ENCODE data around the gene SPRY1. TPM values are rescaled to one million over a fixed set of nuclear protein-coding genes. Genes with fewer than 3 reads are reported as not detected.
A peak's percentile ranks its signal among the peaks of the same experiment; 100 is the strongest.

SPRY1 gene, protein sequence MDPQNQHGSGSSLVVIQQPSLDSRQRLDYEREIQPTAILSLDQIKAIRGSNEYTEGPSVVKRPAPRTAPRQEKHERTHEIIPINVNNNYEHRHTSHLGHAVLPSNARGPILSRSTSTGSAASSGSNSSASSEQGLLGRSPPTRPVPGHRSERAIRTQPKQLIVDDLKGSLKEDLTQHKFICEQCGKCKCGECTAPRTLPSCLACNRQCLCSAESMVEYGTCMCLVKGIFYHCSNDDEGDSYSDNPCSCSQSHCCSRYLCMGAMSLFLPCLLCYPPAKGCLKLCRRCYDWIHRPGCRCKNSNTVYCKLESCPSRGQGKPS
- 10 to 100 TPM in 1 of 2 donors, 1 to 10 TPM in 1; 9.1 to 18.5 TPM for total RNA-seq
- 43.0 TPM for polyA plus RNA-seq (2013, experiment 1 of 2)
- 53.3 TPM for polyA plus RNA-seq (2013, experiment 2 of 2)
- long read RNA-seq, experiment 1, partial matches to known transcripts = 0 of 2 reads
- long read RNA-seq, experiment 1, other reads (novel, unspliced or antisense) = 2 of 2 reads
- long read RNA-seq, experiment 2, transcript SPRY1-204 (2 exons, 1,012 nt) = major isoform, 6 of 10 reads
- long read RNA-seq, experiment 2, partial matches to known transcripts = 0 of 10 reads
- long read RNA-seq, experiment 2, other reads (novel, unspliced or antisense) = 4 of 10 reads
- long read RNA-seq, experiment 3, partial matches to known transcripts = 0 of 12 reads
- long read RNA-seq, experiment 3, other reads (novel, unspliced or antisense) = 3 of 12 reads
- long read RNA-seq, experiment 4, partial matches to known transcripts = 0 of 2 reads
- long read RNA-seq, experiment 4, other reads (novel, unspliced or antisense) = 1 of 2 reads

DNA sequence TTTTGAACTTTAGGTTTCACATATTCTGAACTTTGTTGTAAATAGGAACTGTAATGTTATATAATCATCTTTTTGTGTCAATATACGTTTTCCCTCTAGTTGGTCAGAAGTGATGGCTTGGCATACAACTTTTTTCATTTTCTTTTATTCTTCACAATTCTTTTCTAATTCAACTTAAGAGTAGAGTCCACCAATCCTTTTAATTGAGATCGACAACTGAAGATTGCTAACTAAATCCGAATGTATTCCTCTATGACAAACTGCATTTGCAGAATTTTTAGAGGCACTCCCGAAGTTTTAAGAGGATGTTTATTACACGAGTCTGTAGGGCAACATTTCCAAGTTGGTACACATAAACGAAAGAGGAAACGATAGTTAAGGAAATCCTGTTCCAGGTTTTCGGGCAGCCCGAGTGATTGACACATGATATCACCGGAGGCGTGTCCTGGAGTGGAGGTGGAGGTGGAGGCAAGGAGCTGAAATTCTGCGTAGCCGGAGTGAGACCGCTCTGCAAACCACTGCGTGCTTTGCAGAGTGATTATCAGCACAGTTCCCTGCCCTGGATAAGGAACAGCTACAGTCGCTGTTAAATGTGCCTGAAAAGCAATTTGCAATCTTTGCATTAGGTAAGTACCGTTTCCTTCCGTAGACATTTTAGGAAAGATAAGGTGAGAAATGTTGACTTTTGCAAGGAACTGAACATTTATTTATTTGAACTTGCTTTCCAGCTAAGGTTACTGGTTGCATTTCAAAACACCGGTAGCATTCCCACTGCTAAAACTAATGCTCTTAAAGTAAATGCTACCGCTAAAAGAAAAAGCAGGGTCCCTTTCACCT, at the start of gene SPRY1:
SPRY1 (plus strand) TSS at position 489 of the 837 bp plus-strand sequence. CDS start 4,797 bp downstream, outside the sequence.
- Histone ChIP-seq H3K27me3 (ENCODE audit: control insufficient read depth, insufficient read depth, low read length, poor library complexity, severe bottlenecking) (no peaks in the 10 kb centered on the region), H3K4me1 (ENCODE audit: control insufficient read depth, insufficient read depth, low read length) (peaks cover 4% of the 10 kb centered on the region), H3K9me3 (ENCODE audit: control insufficient read depth, low read length) (no peaks in the 10 kb centered on the region), H3K36me3 (ENCODE audit: control insufficient read depth, insufficient read depth, low read length) (no peaks in the 10 kb centered on the region), H3K9ac (ENCODE audit: extremely low read depth, low read length, poor library complexity, severe bottlenecking) (peak within 1 kb of the TSS; percentile 8), H3K27ac (ENCODE audit: low read depth, low read length) (peak within 1 kb of the TSS; percentile 50), H3K4me3 (ENCODE audit: low read length) (peak within 1 kb of the TSS; percentile 93)
- DNase-seq = peak; percentile 96
- peak within 1 kb of the TSS; percentile 92 for H3K4me3 Mint-ChIP-seq
- no peaks in the 10 kb centered on the region for H3K9me3 Mint-ChIP-seq
- H3K27me3 Mint-ChIP-seq (ENCODE audit: insufficient read depth) = no peaks in the 10 kb centered on the region
- peak within 1 kb of the TSS; percentile 90 for H3K27ac Mint-ChIP-seq
- TF ChIP-seq, protein P1, sequence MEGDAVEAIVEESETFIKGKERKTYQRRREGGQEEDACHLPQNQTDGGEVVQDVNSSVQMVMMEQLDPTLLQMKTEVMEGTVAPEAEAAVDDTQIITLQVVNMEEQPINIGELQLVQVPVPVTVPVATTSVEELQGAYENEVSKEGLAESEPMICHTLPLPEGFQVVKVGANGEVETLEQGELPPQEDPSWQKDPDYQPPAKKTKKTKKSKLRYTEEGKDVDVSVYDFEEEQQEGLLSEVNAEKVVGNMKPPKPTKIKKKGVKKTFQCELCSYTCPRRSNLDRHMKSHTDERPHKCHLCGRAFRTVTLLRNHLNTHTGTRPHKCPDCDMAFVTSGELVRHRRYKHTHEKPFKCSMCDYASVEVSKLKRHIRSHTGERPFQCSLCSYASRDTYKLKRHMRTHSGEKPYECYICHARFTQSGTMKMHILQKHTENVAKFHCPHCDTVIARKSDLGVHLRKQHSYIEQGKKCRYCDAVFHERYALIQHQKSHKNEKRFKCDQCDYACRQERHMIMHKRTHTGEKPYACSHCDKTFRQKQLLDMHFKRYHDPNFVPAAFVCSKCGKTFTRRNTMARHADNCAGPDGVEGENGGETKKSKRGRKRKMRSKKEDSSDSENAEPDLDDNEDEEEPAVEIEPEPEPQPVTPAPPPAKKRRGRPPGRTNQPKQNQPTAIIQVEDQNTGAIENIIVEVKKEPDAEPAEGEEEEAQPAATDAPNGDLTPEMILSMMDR (conservative IDR thresholded peaks at IDR 0.05) = no peak
- H3K36me3 Mint-ChIP-seq (ENCODE audit: low read depth) = peaks cover 3% of the 10 kb centered on the region
- peaks cover 17% of the 10 kb centered on the region for H3K4me1 Mint-ChIP-seq
- WGBS, 2 experiments (ENCODE audit: insufficient coverage in 1 of 2, insufficient read length in 1 of 2) = 2 to 3% methylated on average over 19 to 20 of the region's 20 CpGs

DNA sequence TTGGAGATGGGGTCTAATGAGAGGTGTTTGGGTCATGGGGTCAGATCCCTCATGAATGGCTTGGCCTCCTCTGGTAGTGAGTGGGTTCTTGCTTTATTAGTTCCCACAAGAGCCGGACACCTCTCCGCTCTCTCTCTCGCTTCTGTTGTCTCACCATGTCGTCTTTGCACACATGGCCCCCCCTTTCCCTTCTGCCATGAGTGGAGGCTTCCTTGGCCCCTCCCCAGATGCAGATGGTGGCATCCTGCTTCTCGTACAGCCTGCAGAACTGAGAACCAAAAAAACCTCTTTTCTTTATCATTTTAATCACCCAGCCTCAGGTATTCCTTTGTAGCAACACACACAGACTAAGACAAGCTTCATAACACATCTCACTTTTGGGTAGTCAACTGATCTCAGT, 49.6 kb upstream of the SPRY1 start:
- Mint-ChIP-seq H3K4me1 (peaks cover 43% of the 10 kb centered on the region), H3K36me3 (ENCODE audit: low read depth) (no peaks in the 10 kb centered on the region), H3K9me3 (no peaks in the 10 kb centered on the region), H3K4me3 (no peak overlapping the region), H3K27me3 (ENCODE audit: insufficient read depth) (peaks cover 15% of the 10 kb centered on the region), H3K27ac (no peak overlapping the region)
- Histone ChIP-seq H3K27me3 (ENCODE audit: control insufficient read depth, insufficient read depth, low read length, poor library complexity, severe bottlenecking) (no peaks in the 10 kb centered on the region), H3K9ac (ENCODE audit: extremely low read depth, low read length, poor library complexity, severe bottlenecking) (no peak overlapping the region), H3K4me3 (ENCODE audit: low read length) (no peak overlapping the region), H3K36me3 (ENCODE audit: control insufficient read depth, insufficient read depth, low read length) (no peaks in the 10 kb centered on the region), H3K9me3 (ENCODE audit: control insufficient read depth, low read length) (no peaks in the 10 kb centered on the region), H3K27ac (ENCODE audit: low read depth, low read length) (no peak overlapping the region), H3K4me1 (ENCODE audit: control insufficient read depth, insufficient read depth, low read length) (peaks cover 8% of the 10 kb centered on the region)
- no peak for DNase-seq
- 90 to 96% methylated on average over 4 to 5 of the region's 5 CpGs for WGBS, 2 experiments (ENCODE audit: insufficient coverage in 1 of 2, insufficient read length in 1 of 2)
- TF ChIP-seq, protein P1 (conservative IDR thresholded peaks at IDR 0.05) = no peak

DNA sequence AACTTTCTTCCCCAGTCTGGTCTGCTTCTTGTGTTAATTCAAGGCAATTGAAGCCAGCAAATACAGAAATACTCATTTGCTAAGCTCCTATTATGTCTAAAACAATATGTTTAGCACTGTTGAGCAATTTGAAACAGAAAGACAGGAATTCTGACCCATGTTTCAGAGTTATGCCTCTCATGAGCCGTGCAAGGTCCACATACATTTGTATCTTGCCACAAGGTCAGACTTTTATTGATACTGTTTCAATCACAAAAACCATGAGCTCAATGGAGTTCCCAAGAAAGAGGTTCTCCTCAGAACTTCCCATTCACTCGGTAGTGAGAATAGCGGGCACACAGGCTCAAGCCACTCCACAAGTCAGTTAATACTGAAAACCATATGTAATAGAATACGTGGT, 47.6 kb upstream of the SPRY1 start:
- Histone ChIP-seq H3K27me3 (ENCODE audit: control insufficient read depth, insufficient read depth, low read length, poor library complexity, severe bottlenecking) (no peaks in the 10 kb centered on the region), H3K27ac (ENCODE audit: low read depth, low read length) (no peak overlapping the region), H3K4me3 (ENCODE audit: low read length) (no peak overlapping the region), H3K9ac (ENCODE audit: extremely low read depth, low read length, poor library complexity, severe bottlenecking) (no peak overlapping the region), H3K4me1 (ENCODE audit: control insufficient read depth, insufficient read depth, low read length) (peaks cover 4% of the 10 kb centered on the region), H3K9me3 (ENCODE audit: control insufficient read depth, low read length) (no peaks in the 10 kb centered on the region), H3K36me3 (ENCODE audit: control insufficient read depth, insufficient read depth, low read length) (no peaks in the 10 kb centered on the region)
- Mint-ChIP-seq H3K9me3 (no peaks in the 10 kb centered on the region), H3K27ac (no peak overlapping the region), H3K36me3 (ENCODE audit: low read depth) (no peaks in the 10 kb centered on the region), H3K4me3 (no peak overlapping the region), H3K27me3 (ENCODE audit: insufficient read depth) (peaks cover 6% of the 10 kb centered on the region), H3K4me1 (peaks cover 41% of the 10 kb centered on the region)
- 98 to 100% methylated on average over 3 to 4 of the region's 4 CpGs for WGBS, 2 experiments (ENCODE audit: insufficient coverage in 1 of 2, insufficient read length in 1 of 2)
- TF ChIP-seq, protein P1 (conservative IDR thresholded peaks at IDR 0.05) = no peak
- DNase-seq = no peak

Data from endodermal cell (in vitro differentiated cells).